GM19328 (cell line): ENCODE data around the gene L1CAM.
A peak's percentile ranks its signal among the peaks of the same experiment; 100 is the strongest.

Experiments
- ATAC-seq: cut with Tn5 transposase; IDR thresholded peaks from one replicate; pipeline ENCODE4 v1.9.1; 2021; ENCODE audit warnings: mild to moderate bottlenecking, moderate library complexity; ENCODE audit not compliant: unreplicated experiment

L1CAM gene, protein sequence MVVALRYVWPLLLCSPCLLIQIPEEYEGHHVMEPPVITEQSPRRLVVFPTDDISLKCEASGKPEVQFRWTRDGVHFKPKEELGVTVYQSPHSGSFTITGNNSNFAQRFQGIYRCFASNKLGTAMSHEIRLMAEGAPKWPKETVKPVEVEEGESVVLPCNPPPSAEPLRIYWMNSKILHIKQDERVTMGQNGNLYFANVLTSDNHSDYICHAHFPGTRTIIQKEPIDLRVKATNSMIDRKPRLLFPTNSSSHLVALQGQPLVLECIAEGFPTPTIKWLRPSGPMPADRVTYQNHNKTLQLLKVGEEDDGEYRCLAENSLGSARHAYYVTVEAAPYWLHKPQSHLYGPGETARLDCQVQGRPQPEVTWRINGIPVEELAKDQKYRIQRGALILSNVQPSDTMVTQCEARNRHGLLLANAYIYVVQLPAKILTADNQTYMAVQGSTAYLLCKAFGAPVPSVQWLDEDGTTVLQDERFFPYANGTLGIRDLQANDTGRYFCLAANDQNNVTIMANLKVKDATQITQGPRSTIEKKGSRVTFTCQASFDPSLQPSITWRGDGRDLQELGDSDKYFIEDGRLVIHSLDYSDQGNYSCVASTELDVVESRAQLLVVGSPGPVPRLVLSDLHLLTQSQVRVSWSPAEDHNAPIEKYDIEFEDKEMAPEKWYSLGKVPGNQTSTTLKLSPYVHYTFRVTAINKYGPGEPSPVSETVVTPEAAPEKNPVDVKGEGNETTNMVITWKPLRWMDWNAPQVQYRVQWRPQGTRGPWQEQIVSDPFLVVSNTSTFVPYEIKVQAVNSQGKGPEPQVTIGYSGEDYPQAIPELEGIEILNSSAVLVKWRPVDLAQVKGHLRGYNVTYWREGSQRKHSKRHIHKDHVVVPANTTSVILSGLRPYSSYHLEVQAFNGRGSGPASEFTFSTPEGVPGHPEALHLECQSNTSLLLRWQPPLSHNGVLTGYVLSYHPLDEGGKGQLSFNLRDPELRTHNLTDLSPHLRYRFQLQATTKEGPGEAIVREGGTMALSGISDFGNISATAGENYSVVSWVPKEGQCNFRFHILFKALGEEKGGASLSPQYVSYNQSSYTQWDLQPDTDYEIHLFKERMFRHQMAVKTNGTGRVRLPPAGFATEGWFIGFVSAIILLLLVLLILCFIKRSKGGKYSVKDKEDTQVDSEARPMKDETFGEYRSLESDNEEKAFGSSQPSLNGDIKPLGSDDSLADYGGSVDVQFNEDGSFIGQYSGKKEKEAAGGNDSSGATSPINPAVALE

DNA sequence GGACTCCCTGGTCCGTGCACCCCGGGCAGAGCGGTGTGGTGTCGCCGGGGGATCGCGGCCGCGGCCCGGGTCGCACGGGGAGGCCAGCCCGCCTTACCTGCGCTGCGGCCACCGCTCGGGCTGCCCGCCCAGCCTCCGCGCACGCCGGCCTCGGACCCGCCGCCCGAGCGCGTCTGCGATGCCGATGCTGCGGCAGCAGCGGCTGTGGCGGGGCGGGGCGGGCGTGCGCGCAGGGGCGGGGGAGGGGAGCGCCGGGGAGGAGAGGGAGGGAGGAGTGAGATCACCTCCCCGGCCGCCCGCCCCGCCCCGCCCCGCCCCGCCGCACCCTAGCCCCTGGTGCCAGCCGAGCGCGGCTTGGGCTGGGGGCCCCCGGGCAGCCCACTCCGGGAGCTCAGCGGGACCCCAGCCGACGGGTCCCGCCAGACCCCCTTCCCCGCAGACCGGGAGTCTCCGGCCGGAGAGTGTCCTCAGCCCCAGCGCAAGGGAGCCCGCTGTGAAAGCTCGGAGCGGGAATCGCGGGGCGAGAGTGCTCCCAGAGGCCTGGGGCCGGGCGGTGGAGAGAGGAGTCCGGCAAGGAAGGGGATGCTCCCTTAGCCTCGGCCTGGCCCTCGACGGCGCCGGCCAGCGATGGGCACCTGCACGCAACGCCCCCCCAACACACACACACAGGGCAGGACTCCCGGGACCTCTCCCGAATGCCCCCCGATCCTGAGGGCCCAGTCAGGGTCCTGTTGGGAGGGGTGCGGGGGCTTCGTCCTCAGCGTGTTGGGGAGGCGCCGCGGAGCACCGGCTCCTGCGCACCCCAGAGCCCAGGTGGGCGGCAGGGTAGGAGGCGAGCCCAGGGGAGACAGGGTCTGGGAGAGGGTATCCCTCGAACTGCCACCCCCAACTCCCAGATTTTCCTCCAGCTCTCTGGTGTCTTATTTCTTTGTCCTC lies at the start of gene L1CAM:
TSS of gene L1CAM (minus strand) at position 206 of the 936 bp plus-strand sequence. CDS start 10,337 bp downstream, outside the sequence.
- ATAC-seq, result no peak

DNA sequence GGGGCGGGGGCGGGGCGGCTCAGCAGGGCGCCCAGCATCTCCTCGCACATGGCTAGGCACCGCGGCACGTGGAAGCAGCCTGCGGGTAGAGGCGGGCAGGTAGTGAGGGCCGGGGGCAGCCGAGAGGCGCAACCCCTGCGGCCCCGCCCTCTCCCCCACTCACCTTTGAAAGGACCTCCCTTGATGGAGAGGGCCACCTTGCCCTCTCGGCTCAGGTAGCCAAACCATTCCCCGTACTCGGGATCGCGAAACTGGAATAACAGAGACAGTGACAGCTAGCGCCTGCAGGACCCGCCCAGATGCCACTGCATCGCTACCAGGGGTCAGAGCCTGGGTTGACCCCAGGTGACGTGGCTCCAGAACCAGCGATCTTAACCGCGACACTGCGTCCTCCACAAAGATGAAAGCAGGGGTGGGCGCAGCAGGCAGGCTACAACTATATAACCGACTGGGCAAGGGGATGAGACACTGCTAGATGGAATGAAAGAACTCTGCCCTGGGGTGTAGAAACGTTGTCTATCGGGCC lies 49.4 kb upstream of the L1CAM start:
- ATAC-seq, result no peak

DNA sequence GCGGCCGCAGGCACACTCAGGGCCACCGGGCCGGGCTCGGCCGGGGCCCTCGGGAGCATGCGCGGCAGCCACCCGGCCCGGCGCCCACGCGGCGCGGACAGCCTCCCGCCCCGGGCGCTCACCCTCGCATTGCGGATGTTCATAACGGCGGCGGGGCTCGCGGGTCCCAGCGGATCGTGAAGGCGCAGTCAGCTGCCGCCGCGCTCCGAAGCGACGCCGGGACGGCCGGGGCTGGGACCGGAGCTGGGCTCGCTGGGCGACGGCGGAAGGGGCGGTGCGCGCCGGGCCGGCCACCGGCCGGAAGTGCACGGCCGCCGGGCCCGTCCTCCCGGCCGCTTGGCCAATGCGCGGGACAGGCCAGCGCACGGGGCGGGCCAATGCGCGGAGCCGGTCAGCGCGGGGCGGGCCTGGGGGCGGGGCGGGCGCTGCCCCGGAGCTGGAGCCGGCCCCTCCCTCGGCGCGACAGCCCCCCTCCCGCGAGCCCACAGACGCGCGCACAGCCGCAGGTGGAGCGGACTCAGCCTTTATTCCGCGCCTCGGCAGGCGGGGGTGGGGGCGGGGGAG lies 48.9 kb upstream of the L1CAM start, which contains the start of gene NAA10:
TSS of gene NAA10 (minus strand) at position 276 of the 564 bp plus-strand sequence. CDS start at position 143, 133 bp downstream.
- peak; percentile 93 for ATAC-seq

DNA sequence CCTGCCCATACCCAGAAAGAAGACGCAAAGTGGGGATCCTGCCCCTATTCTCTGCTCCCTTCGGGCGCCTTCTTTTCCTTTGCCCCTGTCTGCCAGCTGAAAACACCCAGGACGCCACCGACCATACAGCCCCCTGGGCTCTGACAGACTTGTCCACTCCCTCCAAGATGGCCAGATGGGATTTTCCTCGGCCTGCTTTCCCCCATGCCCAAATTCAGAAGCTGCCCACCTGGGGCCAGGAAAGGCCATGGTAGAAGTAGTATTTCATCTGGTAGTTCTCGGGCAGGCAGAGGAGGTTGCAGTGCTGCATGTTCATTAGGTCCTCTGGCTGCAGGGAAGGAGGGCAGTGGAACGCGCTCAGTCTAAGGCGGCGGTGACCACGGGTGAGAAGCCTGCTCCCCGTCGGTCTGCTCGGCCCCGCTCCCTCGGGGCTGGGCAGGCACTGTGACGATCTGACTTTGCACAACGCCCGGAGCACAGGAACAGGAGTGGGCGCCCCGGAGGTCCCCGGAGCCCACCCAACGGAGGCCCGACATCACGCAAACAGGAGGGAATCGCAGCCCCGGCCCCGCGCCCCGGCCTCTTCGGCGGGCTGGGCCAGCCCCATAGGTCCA lies 48.3 kb upstream of the L1CAM start:
- ATAC-seq, result peak; percentile 19

DNA sequence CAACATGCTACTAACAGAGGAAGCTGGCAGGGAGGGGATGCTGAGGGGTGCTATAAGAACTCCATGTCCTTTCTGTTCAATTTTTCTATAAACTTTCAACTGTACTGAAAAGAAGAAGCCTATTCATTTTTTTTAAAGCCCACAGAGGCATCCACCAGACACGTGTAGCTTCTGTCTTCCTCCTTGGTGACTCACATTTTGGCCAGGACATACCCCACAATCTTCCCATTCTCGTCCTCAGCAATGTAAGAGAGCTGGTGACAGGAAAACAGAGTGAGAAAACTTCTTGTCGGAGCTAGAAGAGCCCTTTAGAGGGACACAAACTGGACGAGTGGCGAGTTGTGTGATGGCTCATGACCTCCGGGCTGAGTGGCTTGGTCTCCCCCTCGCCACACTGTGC lies 47.8 kb upstream of the L1CAM start:
- ATAC-seq, result no peak

DNA sequence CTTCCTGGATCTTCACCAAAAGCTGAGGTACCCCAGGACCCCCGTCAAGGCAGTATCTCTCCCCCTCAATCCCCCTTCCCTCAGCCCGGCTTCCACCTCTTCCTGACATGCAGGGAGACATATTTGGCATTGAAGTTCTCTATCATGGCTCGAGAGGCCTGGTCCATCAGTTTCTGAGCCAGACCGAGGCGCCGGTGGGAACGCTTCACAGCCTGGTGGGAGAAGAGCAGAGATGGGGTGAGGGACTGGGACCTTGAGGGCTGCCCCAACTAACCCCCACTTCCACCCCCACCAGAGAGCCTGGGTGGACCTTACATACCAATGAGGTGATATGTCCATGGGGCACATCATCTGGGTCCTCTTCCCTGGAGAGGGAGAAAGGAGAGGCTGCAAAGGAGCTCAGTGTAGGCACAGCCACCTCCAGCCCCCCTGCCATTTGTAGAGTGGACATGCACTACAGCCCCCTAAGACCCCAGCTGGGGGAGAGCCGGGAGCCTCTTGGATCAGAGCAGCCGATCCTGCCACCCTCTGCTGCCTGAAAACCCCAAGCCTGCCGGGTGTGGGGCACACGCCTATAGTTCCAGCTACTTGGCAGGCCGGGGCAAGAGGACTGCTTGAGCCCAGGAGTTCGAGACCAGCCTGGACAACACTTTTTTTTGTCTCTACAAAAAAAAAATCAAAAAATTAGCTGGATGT lies 46.4 kb upstream of the L1CAM start:
- ATAC-seq, result no peak

DNA sequence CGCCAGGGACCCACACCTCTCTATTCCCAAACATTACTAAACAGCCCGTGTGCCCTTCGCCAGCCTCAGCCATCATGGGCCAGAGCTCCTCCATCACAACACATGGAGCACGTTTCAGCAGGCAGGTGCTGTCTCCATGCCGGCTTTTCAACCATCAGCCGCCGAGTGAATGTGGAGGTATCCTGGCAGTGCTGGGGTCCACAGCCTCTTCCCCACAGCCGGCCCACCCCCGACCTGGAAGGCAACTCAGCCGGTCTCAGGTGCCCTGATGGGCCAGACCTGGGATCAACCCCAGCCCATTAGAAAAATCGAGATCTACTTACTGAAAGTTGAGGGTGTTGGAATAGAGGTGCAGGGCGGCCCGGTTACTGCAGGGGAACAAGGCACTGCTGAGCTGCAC lies 45.8 kb upstream of the L1CAM start:
- ATAC-seq, result no peak

DNA sequence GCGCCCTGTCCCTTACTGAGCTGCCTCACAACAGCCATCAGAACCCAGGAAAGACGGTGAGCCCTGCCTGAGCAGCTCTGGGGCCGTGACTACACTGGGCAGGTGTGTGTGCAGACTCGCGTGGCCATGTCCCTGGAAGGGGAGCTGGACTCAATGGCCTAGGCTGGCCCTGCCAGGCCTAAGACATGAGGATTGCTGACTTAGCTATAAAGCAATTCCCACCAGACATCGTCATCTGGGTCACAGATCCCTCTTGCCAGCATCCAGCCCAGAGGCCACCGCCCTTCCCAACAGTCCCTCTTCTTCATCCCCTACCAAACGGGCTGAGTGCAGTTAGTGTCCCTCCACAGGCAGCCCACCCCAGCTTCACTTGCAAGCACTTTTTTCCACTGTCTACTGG lies 45.2 kb upstream of the L1CAM start:
- no peak for ATAC-seq

DNA sequence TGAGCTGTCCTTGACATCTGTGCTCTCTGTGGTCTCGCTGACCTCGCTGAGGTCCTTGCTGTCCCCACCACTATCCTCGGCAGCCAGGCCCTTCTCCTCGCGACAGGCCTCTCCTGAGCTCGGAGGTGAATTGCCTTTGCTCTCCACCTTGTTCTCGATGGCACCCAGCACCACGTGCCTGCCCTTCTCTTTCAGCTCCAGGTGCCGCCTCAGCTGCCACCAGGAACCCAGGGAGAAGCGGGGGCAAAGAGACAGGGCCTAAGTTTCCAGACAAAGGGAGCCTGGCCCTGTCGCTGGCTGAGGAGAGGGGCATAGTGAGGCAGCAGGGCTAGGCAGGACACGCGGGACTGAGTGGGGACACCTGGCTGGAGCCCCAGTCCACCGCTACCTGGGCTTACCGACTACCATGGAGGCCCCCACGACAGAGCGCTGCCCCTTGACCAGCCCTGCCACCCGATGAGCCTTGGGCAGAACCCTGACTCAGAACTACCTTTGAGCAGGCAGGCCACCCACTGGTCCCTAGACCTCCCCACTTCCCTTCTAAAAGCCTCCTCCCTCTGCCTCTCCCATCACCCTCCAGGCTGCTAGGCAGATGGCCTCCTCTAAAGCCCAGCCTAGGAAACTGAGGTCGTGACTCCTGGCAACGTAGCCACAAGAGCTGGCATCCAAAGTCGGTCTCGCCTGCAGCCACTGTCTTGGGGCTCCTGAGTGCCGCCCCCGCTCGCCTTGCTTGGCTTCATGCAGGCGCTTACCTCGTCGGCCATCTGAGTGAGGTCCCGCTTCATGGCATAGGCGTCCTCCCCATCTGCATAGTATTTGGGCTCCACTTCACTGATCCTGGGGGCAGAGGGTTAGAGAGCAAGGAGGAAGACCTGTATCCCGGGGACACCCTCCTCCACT lies 44.3 kb upstream of the L1CAM start:
- no peak for ATAC-seq

DNA sequence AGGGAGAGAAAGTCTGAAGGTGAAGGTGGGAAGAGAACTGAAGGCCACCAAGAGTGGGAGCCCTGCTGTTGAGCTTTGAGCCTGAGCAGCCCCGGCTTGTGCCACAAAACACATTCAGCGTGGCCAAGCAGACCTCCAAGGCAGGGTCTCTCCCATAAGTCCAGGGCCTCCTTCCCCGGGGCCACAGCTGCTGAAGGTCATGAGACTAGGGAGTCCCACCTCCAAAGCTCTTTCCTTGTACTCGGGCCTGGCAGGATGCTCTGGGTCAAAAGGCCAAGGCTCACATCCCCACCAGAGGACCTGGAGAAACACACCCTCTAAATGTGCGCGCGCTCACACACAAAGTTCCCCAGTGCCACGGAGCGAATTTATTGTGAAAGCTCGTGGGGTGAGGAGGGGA lies 43.6 kb upstream of the L1CAM start:
- ATAC-seq, result no peak

DNA sequence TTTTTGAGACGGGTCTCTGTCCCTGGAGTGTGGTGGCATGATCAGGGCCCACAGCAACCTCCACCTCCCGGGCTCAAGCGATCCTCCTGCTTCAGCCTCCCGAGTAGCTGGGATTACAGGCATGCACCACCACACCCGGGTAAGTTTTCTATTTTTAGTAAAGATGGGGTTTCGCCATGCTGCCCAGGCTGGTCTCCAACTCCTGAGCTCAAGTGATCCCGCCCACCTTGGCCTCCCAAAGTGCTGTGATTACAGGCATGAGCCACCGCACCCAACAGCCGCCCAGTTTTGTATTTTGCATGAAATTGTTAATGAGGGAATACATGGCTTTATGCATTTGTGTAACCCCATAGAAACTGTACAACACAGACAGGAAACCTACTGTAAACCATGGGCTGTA lies 42.9 kb upstream of the L1CAM start:
- ATAC-seq, result no peak

DNA sequence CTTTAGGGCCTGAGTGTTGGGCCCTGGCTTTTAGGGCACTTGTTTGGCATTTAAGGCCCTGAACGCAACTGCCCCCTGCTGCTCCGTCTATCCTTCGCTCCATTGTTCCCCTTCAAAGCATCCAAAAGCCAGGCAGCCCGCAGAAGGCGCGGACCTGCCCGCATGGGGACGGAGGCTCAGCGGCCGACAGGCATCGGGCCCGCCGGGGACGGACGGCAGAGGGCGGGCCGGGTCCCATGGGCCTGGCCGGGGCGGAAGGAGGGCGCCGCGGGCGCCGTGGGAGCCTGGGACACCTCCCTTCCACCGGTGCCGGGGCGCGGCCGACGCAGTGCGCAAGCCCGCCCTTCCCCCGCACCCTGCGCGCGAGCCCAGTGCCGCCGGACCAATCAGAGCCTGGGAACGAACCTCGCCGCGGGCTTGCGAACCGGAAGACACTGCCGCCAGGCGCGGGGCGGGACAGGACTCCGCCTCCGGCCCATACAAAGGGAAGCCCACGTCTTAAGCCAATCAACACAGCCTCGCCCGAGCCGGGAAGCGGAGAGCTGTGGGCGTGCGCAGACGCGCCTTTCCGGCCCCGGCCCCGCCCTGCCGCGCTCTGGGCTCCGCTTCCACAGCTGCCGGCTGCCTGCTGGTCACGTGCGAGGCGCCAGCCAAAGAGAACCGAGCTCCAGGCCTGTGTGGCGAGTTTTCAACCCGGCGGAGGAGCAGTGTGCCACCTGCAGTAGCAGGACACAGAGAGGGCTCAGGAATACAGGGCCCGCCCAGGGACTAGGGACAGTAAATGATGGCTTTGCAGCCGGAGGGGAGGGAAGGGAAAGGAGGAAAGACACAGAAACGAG lies 42.2 kb upstream of the L1CAM start:
- peak; percentile 70 for ATAC-seq

DNA sequence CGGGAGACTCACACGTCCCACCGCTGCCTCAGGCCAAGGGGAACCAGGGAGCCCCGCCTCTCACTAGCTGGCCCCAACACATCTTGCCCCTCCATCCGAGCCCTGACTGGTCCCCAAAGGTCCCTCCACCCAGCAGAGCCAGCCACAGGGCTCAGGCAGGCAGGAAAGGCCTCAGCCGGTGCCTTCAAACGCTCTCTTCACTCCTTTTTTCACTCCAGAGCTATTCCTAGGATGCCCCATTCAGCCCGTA lies 41.6 kb upstream of the L1CAM start:
- ATAC-seq, result no peak

DNA sequence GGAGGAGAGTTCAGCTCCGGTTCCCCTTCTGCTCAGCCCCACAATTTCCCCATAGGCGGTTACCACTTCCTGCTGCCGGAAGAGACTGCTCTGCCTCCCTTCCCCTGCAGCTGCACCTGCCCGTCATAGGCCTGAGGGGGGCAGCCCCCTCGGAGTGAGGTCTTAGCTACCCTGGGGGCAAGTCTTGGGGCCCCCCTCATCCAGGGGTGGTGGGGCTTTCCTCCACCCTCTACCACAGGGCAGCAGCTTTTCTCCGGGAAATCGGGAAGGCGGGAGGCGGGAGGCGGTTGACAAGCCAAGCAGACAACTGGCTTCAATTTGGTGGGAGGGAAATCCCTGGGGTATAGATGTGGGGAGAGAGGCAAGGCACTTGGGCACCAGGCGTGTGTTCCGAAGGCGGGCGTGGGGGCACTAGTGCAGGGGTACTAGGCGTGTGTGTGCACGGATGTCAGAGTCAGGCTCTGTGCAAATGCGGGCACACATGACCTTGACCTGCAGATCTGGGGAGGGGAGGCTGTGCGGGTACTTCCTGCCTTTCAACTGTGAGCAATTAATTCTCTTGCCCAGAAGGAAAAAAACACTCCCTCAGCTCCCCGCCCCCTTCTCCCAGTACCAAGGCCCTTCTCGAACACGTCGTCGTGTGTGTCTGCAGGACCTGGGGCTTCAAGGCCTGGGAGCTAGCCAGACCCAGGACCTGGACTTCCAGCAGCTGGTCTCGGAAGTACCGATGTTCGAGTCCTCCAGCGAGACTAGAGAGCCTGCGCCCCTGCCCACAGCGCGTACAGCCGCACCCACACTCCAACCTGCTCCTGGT lies 41.1 kb upstream of the L1CAM start:
- peak; percentile 45 for ATAC-seq

DNA sequence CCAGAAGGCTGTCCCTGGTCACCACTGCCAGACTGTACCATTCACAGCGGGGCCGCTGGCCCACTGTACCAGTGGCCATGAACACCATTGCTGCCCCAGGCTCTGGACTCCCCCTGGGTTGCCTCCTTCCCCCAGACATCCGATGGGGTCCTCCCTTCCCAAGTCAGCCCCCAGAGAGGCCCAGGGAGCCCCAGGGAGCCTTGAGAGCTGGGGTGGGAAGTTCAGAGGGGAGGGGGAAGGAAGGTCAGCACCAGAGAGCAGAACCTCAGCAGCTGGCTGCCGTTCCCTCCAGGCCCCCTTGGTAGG lies 40.5 kb upstream of the L1CAM start:
- ATAC-seq, result no peak
